AG04450 (cell line): ENCODE data around the gene RTF2. TPM values are rescaled to one million over a fixed set of nuclear protein-coding genes. Genes with fewer than 3 reads are reported as not detected.

Source experiments
- CTCF ChIA-PET: fragments of 300-600, 350-600 bp; formaldehyde crosslinking; extraction: SDS; loops from one replicate; lab custom pipeline; 2022; ENCODE audit warnings: antibody characterized with exemption, inconsistent platforms; lab: Charles Lee
- POLR2A ChIA-PET: fragments of 350-600 bp; formaldehyde crosslinking; extraction: SDS; loops from one replicate; lab custom pipeline; 2021; ENCODE audit warnings: antibody characterized with exemption, inconsistent platforms; lab: Yijun Ruan, JAX
- DNase-seq: peaks from one replicate; pipeline ENCODE4 v3.0.0-alpha.2; 2011; ENCODE audit warnings: low read depth, low spot score
- H3K27ac ChIP-seq: one replicate; pipeline ENCODE4 v1.5.1; 2012; ENCODE audit warnings: low read depth, low read length, control low read depth
- H3K27me3 ChIP-seq: one replicate; pipeline ENCODE4 v1.6.0; 2012; ENCODE audit warnings: low read length; ENCODE audit not compliant: control insufficient read depth, insufficient read depth
- H3K4me3 ChIP-seq: 2 replicates; pipeline ENCODE4 v1.5.1; 2011; ENCODE audit warnings: mild to moderate bottlenecking, low read depth, low read length, control low read depth
- H3K9me3 ChIP-seq: 2 replicates; pipeline ENCODE4 v1.5.1; 2012; ENCODE audit warnings: low read length; ENCODE audit not compliant: control insufficient read depth, insufficient read depth
- CTCF ChIP-seq: IDR thresholded peaks from 2 replicates; pipeline ENCODE4 v1.5.1; 2011; ENCODE audit warnings: low read depth, low read length, control low read depth, inconsistent platforms
- polyA plus RNA-seq: library from polyadenylated mRNA; depleted of rRNA; stranded (reverse); fragments of >200 nt; gene quantifications from 2 replicates; pipeline ENCODE4 v1.2.3, GENCODE V29; 2011

RTF2 gene
- polyA plus RNA-seq, 1 experiment, result 147 TPM

- TF ChIP-seq CTCF, result no peak
- ChIA-PET CTCF (interaction anchor here (0.8 kb wide), 1 partner anchor 113 kb away, joined by 3 read pairs; no protein-coding TSS in a partner anchor), POLR2A (no interaction called here)
- no peak for DNase-seq
- no peak overlapping the region for H3K4me3 ChIP-seq
- H3K9me3 ChIP-seq, result no peaks in the 10 kb centered on the region
- no peak overlapping the region for H3K27ac ChIP-seq
- no peaks in the 10 kb centered on the region for H3K27me3 ChIP-seq
These were observed 43.5 kb downstream of the RTF2 start for GRCh38 chr20:56511926-56512325.

- Histone ChIP-seq H3K27me3 (no peaks in the 10 kb centered on the region), H3K27ac (no peak overlapping the region), H3K4me3 (no peak overlapping the region), H3K9me3 (no peaks in the 10 kb centered on the region; the same call in 1 of the 2 replicates)
- POLR2A ChIA-PET, result interaction anchor here (0.6 kb wide), 1 partner anchor 19 kb away, joined by 4 read pairs; no protein-coding TSS in a partner anchor
- DNase-seq, result no peak
- TF ChIP-seq CTCF, result no peak
- CTCF ChIA-PET, result no interaction called here
These were observed 45.0 kb downstream of the RTF2 start for GRCh38 chr20:56513161-56514150.

DNA sequence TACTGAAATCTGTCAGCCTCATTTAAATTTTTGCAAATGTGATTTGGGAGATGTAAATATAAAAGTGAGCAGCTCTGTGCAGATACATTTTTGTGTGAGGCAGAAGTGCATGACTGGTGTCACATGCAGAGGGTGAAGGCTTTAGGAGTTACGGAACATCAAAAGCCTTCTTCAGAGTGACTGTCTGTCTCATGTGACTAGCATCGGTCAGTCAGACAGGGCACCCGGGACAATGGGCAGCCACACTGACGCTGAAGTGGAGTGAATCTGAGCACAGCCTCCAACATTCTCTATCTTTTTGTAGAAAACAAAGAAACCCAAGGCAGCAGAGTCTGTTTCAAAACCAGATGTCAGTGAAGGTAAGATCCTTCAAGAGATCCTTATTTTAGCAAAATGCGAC is 48.2 kb downstream of the RTF2 start:
- CTCF ChIA-PET, result no interaction called here

GRCh38 chr20:56517211-56517610 is 48.8 kb downstream of the RTF2 start:
- peaks cover 16% of the 10 kb centered on the region for H3K9me3 ChIP-seq
- no peak for TF ChIP-seq CTCF
- H3K27ac ChIP-seq, result no peak overlapping the region
- no peak overlapping the region for H3K4me3 ChIP-seq
- no peaks in the 10 kb centered on the region for H3K27me3 ChIP-seq
- DNase-seq, result no peak
- POLR2A ChIA-PET, result no interaction called here
- CTCF ChIA-PET, result no interaction called here

More for the DNA sequence above, 48.2 kb downstream of the RTF2 start:
- no peaks in the 10 kb centered on the region for H3K27me3 ChIP-seq
- TF ChIP-seq CTCF, result no peak
- H3K4me3 ChIP-seq, result no peak overlapping the region
- POLR2A ChIA-PET, result no interaction called here
- H3K9me3 ChIP-seq, result peaks cover 16% of the 10 kb centered on the region
- H3K27ac ChIP-seq, result no peak overlapping the region
- DNase-seq, result no peak

- peaks cover 16% of the 10 kb centered on the region for H3K9me3 ChIP-seq
- H3K27me3 ChIP-seq, result no peaks in the 10 kb centered on the region
- ChIA-PET POLR2A (no interaction called here), CTCF (no interaction called here)
- no peak for TF ChIP-seq CTCF
- no peak for DNase-seq
- no peak overlapping the region for H3K27ac ChIP-seq
- H3K4me3 ChIP-seq, result no peak overlapping the region
These were observed 49.2 kb downstream of the RTF2 start for GRCh38 chr20:56517641-56518040.
